Measurements from ENCODE around the gene GPX7. TPM values are rescaled to one million over a fixed set of nuclear protein-coding genes. Genes with fewer than 3 reads are reported as not detected.
"Not testable (repeated sequence)": the region's sequence is repeated elsewhere in the genome, so short reads cannot be mapped to it uniquely, and the experiment has no call there.

Gene GPX7
- 23.0 and 26.7 TPM in 2 replicates for total RNA-seq

- intact Hi-C loops (cut with micrococcal nuclease): loop anchor here (1.0 kb wide), 2 partner anchors 35 to 49 kb away; partner anchors contain the start of gene TUT4
Observed at GRCh38 chr1:52601991-52602855, at the start of gene GPX7. Gene GPX7 (plus strand): TSS chr1:52602371. CDS start chr1:52602410, 39 bp downstream.

GRCh38 chr1:52552505-52553361, 49.4 kb upstream of the GPX7 start, which contains the start of gene TUT4:
Gene TUT4 (minus strand): TSS chr1:52553092. CDS start chr1:52526280, 26,812 bp downstream.
- intact Hi-C loops (cut with micrococcal nuclease): loop anchor here (1.0 to 5.0 kb wide), 8 partner anchors 50 to 775 kb away; partner anchors contain the start of genes CC2D1B, GPX7, LRP8 and ORC1

- intact Hi-C loops (cut with micrococcal nuclease): loop anchor here (1.0 to 5.0 kb wide), 7 partner anchors 49 to 774 kb away; partner anchors contain the start of genes CC2D1B, GPX7, LRP8 and ORC1
Observed at GRCh38 chr1:52553362-52554266, 48.6 kb upstream of the GPX7 start.

DNA sequence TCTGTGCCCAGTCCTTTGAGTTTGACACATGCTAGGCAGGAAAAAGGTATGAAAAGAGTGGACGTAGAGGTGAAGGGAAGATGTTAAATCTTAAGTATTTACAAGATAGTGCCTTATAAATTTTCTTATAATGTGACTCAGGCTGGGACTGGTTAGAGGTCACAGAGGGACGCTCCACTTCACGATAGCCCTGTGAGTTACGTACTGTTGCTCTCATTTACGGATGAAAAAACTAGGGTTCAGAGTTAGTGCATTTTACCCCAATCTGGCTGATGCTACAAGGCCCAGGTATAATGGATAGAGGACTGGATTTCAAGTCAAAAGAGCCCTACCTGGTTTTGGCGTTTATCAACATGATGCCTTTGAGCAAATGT, 47.9 kb upstream of the GPX7 start:
- intact Hi-C loops (cut with micrococcal nuclease): loop anchor here (5.0 kb wide), 1 partner anchor 773 kb away; the partner anchor contains the start of gene LRP8

DNA sequence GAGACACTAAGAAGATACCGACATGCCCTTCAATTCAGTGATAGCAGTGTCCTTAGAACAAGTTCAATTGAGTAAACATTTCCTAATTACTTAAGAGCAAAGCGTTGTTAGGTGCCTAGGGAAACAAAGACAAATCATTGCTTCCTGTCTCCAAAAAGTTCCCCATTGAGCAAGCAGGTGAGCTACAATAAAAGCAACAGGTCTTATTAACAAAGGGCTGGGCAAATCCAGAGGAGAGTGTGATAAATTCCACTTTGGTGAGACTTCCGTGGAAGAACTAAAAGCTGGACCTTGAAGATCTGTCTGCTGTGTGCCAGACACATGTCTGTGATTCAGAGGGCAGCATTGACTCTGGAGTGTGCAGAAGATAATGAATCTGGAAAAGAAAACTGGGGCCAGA, 47.4 kb upstream of the GPX7 start:
- intact Hi-C loops (cut with micrococcal nuclease): loop anchor here (5.0 kb wide), 1 partner anchor 773 kb away; the partner anchor contains the start of gene LRP8

DNA sequence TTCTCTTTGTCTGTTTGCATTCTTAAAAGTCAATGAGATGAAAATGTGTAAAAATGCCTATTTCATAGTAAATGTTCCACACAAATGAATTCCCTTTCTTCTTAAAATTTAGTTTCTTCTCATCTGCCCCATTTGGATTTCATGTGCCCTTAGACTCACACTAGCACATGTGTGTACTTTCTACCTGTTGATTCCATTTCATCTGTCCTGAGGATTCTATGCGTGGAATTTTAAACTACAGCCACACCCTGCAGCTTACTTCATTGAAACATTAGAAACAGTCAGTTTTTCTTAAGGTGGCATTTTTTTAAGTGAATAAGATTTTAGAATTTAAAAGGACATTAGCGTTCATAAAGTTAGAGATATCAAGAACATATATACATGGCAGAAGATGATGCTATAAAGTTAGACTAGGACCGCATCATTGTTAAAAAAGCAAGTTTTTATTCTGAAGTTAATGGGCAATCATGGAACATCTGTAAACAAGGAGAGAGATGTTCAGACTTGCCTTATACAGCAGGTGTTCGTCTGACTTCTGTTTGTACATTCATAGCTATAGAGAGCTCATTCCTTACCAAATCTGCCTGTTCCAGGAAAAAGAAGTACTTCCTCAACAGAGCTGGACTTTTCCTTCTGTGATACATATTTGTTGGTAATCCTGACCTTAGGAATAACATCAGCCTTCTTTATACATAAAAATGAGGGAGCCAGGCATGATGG, 45.4 kb upstream of the GPX7 start:
- intact Hi-C loops (cut with micrococcal nuclease): no loop called here

DNA sequence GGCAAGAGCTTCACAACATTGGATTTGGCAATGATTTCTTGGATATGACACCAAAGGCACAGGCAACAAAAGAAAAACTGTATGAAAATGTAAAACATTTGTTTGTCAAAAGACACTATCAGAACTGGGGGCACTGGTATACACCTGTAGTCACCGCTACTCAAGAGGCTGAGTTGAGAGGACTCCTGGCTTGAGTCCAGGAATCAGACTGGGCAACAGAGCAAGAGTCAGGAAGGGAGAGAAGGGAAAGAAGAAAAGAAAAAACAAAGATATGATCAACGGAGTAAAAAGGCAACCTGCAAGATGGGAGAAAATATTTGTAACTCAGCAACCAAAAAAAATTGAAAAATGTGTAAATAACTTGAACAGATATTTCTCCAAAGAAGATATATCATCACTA, 43.2 kb upstream of the GPX7 start:
- intact Hi-C loops (cut with micrococcal nuclease): no loop called here

GRCh38 chr1:52559875-52560274, 42.3 kb upstream of the GPX7 start:
- intact Hi-C loops (cut with micrococcal nuclease): no loop called here

DNA sequence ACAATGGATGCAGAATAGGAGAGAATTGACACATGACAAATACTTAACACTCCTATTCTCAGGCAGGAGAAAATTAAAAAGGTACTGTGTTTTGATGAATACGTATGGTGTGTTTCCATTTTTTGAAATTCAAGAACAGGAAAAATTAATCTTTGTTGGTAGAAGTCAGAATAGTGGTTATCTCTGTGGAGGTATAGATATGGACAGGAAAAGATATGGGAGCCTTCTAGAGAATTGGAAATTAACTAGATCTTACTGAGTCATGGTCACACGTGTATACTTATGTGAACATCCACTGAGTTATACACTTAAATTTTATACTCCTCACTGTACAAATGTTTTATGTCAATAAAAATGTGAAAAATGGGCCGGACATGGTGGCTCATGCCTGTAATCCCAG, 39.4 kb upstream of the GPX7 start:
- intact Hi-C loops (cut with micrococcal nuclease): no loop called here

- intact Hi-C loops (cut with micrococcal nuclease): no loop called here
Observed at GRCh38 chr1:52567943-52568342, 34.2 kb upstream of the GPX7 start.

- intact Hi-C loops (cut with micrococcal nuclease): no loop called here
Observed at GRCh38 chr1:52569449-52570210, 32.5 kb upstream of the GPX7 start.

- intact Hi-C loops (cut with micrococcal nuclease): no loop called here
Observed at GRCh38 chr1:52571783-52572182, 30.4 kb upstream of the GPX7 start.

GRCh38 chr1:52572387-52572786, 29.8 kb upstream of the GPX7 start:
- intact Hi-C loops (cut with micrococcal nuclease): no loop called here

- intact Hi-C loops (cut with micrococcal nuclease): no loop called here
Observed at GRCh38 chr1:52574594-52574993, 27.6 kb upstream of the GPX7 start.

DNA sequence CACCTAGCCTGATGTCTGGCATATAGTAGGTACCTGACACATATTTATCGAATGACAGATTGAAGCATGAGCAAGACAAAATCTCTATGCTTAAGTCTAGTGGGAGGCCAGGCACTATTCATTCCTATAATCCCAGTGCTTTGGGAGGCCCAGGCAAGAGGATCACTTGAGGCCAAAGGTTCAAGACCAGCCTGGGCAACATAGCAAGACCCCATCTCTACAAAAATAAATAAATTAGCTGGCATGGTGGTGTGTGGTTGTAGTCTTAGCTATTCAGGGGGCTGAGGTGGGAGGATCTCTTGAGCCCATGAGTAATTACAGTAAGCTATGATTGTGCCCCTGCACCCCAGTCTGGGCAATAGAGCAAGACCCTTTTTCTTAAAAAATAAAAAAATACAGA, 26.1 kb upstream of the GPX7 start:
- intact Hi-C loops (cut with micrococcal nuclease): no loop called here

DNA sequence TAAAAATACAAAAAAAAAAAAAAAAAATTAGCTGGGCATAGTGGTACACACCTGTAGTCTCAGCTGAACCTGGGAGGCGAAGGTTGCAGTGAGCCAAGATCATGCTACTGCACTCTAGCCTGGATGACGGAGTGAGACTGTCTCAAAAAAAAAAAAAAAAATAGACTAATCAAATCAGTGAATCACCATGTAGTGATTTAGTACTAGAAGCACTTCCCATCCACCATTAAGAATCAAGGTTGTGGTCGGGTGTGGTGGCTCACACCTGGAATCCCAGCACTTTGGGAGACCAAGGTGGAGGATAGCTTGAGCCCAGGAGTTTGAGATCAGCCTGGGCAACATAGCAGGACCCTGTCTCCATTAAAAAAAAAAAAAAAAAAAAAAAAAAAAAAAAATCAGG, 24.1 kb upstream of the GPX7 start:
- intact Hi-C loops (cut with micrococcal nuclease): not testable (repeated sequence)

GRCh38 chr1:52579415-52579814, 22.8 kb upstream of the GPX7 start:
- intact Hi-C loops (cut with micrococcal nuclease): no loop called here

- intact Hi-C loops (cut with micrococcal nuclease): no loop called here
Observed at GRCh38 chr1:52580283-52580682, 21.9 kb upstream of the GPX7 start.

- intact Hi-C loops (cut with micrococcal nuclease): no loop called here
Observed at GRCh38 chr1:52582116-52582696, 20.0 kb upstream of the GPX7 start.
